Superior temporal gyrus (tissue), 1 donor: Measurements from ENCODE around the gene TMEM214.

Experiments
- DNase-seq: peaks from one replicate; pipeline ENCODE4 v3.0.0-alpha.2; 2016; ENCODE audit errors: extremely low spot score

TMEM214 gene

GRCh38 chr2:27032495-27033252 lies at the start of gene TMEM214:
TMEM214 (plus strand) TSS chr2:27032965; CDS start chr2:27033016, 51 bp downstream.
- DNase-seq, result peak; percentile 85

GRCh38 chr2:26983746-26984145 lies 49.0 kb upstream of the TMEM214 start:
- DNase-seq, result no peak

DNA sequence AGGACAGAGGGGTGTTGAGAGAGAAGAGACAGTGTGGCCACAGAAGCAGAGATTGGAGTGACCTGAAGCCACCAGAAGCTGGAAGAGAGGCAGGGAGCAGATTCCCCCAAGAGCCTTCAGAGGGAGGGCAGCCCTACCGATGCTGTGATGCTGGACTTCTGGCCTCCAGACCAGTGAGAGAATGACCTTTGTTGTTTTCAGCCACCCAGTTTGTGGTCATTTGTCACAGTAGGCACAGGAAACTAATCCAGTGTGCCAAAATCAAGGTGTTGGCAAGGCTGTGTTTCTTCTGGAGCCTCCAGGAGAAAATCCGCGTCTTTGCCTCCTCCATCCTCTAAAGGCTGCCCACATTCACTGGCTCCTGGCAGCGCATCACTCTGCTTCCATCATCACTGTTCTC lies 47.0 kb upstream of the TMEM214 start:
- no peak for DNase-seq

GRCh38 chr2:26986576-26986975 lies 46.2 kb upstream of the TMEM214 start:
- DNase-seq, result no peak

DNA sequence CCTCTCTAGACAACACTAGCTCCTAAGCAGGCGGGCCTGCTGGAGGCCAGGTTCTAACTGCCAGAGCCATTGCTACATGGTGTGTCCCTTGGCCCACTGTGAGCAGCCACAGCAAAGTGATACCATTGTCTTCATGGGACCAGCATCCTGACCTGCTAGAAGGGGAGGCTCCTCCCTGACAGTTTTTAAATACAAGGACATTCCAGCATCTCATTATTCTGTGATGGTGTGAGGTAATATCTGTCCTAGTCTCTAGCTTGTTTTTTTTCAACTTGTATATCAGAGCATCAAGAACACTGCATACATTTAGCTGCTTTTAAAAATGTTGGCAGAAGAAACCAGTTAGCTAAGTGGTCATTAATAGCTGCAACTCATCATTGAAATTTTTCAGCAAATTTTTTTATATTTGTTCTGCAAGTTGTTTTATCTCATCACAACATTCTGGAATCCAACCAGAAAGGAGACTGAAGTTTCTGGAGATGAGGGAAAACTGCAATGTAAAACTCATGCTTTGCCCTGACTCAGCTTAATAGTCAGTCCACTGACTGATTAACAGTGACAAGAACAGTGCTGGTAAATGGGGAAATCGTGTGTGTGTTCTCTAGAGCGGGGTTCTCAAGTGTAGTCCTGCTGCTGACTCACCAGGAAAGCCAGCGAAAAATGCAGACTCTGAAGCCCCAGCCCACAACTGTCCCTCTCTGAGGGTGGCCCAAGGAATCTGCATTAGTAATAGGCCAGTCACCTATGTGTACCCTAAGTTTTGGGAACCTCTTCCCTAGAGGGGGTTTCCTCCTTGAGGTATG lies 44.5 kb upstream of the TMEM214 start:
- DNase-seq, result no peak

GRCh38 chr2:26989156-26989555 lies 43.6 kb upstream of the TMEM214 start:
- DNase-seq, result no peak

DNA sequence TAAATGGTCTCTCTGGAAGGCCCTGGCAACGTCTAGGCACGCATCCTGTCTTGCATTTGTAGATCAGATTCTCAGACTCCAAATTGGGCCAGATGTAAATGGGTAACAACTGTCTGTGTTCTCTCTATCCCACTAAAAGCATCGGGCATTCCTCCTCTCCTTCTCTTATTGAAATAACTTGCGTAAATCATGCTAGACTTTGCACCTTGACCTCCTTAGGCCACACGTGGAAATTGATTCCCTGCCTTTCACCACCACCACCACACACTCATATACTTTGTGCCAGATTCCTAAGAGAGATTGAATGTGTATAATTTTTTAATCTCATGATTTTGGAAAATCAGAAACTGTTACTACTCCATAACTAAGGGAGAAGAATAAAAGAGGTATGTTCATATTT lies 41.0 kb upstream of the TMEM214 start:
- no peak for DNase-seq

DNA sequence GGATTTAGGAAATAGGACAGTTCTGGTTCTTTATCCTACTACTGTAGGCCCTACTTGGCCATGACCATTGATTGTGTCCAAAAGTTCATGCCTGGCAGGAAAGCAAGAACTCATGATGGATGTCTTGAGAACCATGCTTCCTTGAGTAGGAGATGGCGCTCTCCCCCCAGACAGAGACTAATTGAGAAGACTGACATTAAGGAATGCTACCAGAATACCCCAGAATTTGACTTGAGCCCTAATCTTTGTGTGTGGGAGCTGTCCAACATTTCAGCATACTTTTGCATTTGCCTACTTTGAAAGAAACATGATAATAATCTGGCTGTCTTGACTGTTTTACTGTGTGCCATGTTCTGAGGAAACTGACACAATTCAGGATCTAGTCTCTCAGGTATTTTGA lies 39.0 kb upstream of the TMEM214 start:
- DNase-seq, result no peak

DNA sequence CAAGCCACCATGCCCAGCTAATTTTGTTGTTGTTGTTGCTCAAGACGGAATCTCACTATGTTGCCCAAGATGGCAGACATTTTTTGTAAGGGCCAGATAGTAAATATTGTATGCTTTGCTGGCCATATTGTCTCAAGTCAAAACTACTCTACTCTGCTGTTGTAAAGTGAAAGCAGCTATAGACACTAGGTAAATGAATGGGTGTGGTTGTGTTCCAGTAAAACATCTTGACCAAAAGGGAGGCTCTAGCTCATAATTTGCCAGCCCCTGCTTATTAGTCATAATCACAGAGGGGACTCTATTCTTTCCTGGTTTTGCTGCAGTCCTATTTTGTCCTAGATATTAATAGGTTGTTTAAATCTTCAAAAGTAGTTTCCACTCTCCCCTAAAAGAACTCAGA lies 37.8 kb upstream of the TMEM214 start:
- no peak for DNase-seq

- no peak for DNase-seq
These were observed 35.4 kb upstream of the TMEM214 start for GRCh38 chr2:26997394-26997793.

DNA sequence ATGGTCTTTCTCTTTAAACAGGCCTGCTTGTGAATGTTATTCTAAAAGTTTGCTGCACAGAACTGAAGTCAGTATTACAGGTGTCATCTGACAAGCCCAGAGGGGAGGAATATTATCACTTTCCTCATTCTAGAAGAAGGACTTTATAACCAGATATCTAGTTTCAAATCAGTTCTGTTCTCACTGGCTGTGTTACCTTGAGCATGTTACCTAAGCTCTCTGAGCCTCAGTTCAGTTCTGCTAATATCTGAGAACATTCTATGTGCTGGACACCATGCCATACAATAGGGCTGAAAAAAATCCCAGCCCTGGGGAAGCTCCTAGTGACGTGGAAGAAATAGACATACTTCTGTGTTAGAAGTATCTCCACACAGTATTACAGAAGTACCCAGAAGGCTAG lies 34.4 kb upstream of the TMEM214 start:
- no peak for DNase-seq

DNA sequence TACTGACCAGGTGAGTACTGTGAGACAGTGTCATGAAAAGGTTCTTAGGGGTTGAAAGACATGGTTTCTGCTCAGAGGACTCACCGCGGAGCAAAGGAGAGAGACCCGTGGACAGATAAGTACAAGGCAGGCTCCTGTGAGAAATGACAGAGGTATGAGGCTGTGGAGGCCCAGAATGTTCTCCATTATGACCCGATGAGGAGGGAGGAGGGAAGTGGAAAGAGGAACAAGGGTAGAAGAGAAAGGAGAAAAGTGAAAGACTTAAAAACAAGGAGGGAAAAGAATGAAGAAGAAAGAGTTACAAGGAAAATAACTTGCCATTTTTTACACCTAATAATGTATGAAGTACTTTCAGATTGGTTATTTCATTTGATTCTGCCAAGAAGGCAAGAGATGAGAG lies 32.5 kb upstream of the TMEM214 start:
- DNase-seq, result no peak

GRCh38 chr2:27000995-27001394 lies 31.8 kb upstream of the TMEM214 start:
- no peak for DNase-seq

- DNase-seq, result no peak
These were observed 30.8 kb upstream of the TMEM214 start for GRCh38 chr2:27001950-27002349.

- peak; percentile 36 for DNase-seq
These were observed 29.8 kb upstream of the TMEM214 start for GRCh38 chr2:27003007-27003406.

DNA sequence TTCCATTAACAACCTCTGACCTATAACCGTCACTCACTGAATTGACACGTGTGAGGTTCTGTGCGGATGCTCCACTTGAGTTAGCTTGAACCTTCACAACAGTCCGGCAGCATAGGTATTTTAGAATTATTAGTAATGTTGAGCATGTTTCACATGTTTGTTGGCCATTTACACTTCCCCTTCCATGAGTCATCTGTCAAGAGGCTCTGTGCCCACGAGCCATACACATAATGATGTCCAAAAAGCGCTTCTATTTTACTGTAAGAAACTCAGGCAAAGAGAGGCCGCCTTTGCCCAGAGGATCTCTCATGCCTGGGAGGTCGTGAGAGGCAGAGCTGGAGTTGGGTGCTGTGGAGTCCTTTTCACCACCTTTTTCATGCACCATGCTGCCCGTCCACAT lies 28.9 kb upstream of the TMEM214 start:
- no peak for DNase-seq

GRCh38 chr2:27006602-27007415 lies 26.0 kb upstream of the TMEM214 start:
- DNase-seq, result no peak

- no peak for DNase-seq
These were observed 25.1 kb upstream of the TMEM214 start for GRCh38 chr2:27007416-27008374.

GRCh38 chr2:27008678-27009077 lies 24.1 kb upstream of the TMEM214 start:
- no peak for DNase-seq

DNA sequence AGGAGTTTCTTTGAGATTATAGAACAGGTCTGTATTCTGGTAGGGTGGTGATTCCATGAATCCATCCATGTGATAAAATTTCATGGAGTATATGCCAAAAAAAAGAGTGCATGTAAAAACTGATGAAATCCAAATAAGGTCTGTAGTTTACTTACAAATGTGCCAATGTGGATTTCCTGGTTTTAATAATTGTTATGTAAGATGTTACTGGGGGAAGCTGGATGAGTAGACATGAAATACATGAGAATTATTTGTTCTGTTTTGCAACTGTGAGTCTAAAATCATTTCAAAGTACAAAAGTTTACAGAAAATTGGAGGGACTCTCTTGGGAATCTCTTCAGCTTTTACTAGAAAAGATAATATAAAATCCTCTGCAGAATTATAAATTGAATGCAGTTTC lies 23.7 kb upstream of the TMEM214 start:
- DNase-seq, result no peak

GRCh38 chr2:27009716-27010115 lies 23.0 kb upstream of the TMEM214 start:
- no peak for DNase-seq
